GM21529 (cell line): ENCODE data around the gene CIITA.

Experiments used
- ATAC-seq: cut with Tn5 transposase; IDR thresholded peaks from one replicate; pipeline ENCODE4 v1.9.1; 2021; ENCODE audit not compliant: unreplicated experiment

Gene CIITA

DNA sequence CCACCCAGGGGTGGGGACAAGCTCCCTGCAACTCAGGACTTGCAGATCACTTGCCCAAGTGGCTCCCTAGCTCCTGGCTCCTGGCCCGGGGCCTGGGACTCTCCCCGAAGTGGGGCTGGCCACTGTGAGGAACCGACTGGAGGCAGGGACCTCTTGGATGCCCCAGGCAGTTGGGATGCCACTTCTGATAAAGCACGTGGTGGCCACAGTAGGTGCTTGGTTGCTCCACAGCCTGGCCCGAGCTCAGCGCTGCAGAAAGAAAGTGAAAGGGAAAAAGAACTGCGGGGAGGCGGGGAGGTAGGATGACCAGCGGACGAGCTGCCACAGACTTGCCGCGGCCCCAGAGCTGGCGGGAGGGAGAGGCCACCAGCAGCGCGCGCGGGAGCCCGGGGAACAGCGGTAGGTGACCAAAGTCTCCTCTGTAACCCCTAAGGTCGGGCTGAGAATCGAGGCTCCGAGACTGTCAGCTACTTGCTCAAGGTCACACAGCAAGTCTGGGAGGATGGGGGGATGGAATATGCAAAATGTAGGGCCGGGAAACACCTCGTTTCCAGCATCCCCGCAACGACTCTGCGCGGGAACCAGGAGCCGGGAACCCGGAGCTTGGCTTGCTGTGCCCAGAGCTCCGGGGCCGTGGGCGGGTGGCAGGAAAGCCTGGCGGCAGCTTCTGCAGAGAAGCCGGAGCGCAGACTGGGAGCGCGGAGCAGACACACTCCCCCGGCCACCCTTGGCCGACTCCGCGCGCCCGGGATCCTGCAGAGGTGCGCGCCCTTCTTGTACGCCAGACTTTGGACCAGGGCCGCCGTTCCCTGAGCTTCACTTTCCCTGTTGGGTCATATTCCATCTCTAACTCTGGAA is 1.9 kb downstream of the CIITA start:
- ATAC-seq = peak; percentile 18

DNA sequence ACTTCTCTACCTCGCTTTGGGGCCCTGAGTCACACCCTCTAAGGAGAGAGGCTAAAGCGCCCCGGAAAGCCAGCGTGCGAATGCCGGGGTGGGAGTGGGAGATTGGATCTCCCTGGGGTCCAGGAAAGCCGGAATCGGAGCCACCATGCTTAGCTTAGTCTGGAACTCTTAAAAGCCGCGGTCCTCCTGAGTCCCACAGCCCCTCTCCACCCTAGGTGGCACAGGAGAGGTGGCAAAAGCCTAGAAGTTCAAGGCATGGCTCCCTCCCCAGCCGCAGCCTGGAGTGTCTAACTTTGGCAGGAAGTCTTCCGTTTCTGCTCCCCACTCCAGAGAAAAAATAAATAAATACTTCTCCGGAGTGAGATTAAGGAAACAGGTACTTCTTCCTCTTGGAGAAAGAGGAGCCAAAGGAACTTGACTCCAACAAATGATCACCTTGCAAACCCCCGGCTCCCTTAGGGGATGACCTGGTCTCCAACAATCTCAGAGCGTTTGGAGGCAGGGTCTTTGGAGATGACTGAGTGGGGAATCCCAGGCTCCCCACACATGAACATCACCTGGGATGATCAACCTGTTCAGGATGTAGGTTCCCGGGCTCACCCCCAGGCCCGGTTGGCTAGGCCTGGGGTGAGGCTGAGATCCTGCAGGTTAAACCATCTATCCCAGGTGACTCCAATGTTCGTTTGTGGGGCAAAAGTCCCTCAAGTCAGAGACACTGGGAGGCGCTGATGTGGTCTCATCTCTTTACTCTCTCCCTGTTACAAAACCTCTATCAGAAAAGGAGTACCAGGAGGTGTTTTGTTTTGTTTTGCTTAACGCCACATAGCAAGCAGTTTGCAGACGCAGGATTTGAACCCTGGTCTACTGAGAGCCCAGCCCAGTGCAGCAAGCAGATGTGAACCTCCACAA is 2.9 kb downstream of the CIITA start:
- no peak for ATAC-seq

DNA sequence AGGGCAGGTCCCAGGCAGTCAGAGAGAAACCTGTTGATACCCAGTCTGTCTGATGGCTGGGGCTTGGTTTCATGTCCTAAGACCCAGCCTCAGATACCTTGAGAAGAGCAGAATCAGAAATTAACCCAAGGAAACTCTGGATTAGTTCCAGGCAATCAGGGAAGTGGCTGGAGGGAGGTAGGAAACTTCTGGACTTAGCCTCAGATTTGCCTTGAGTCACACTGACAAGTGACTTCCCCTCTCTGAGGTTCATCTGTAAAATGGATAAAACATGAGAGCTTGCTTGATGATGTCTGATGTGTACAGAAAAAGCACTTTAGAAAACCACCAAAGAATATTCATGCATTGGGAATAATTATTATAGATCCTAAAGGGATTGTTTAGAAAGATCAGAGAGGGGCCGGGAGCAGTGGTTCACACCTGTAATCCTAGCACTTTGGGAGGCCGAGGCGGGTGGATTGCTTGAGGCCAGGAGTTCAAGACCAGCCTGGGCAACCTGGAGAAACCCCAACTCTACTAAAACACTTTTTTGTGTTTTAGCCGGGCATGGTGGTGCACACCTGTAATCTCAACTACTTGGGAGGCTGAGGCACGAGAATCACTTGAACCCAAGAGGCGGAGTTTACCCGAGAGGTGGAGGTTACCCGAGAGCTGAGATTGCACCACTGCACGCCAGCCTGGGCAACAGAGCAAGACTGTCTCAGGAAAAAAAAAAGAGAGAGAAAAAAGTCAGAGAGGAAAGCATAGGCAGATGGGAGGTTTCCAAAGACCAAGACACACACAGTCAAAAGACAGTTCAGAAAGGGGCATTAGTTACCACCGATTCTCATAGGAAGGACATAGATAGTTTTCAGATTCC is 3.8 kb downstream of the CIITA start:
- ATAC-seq = no peak

DNA sequence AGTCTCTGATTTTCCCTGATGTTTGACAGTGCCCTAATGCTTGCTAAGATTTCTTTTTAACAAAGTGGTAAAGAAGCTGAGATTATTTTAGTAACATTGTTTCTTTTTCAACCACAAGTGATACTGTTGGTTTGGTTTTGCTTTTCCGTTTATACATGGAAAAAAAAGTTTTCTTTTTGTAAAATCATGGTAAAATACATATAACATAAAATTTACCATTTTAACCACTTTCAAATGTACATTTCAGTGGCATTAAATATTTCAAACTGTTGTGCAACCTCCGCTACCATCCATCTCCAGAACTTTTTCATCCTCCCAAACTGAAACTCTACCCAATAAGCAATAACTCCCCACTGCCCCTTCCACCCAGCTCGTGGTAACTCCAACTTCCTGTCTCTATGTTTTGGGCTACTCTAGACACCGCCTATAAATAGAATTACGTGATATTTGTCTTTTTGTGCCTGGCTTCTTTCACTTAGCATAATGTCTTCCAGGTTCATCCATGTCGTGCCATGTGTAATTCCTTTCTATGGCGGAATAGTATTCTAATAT is 4.6 kb downstream of the CIITA start:
- ATAC-seq = no peak

- ATAC-seq = no peak
These were observed 6.0 kb downstream of the CIITA start for GRCh38 chr16:10883004-10883403.

- ATAC-seq = no peak
These were observed 8.2 kb downstream of the CIITA start for GRCh38 chr16:10885246-10885645.

DNA sequence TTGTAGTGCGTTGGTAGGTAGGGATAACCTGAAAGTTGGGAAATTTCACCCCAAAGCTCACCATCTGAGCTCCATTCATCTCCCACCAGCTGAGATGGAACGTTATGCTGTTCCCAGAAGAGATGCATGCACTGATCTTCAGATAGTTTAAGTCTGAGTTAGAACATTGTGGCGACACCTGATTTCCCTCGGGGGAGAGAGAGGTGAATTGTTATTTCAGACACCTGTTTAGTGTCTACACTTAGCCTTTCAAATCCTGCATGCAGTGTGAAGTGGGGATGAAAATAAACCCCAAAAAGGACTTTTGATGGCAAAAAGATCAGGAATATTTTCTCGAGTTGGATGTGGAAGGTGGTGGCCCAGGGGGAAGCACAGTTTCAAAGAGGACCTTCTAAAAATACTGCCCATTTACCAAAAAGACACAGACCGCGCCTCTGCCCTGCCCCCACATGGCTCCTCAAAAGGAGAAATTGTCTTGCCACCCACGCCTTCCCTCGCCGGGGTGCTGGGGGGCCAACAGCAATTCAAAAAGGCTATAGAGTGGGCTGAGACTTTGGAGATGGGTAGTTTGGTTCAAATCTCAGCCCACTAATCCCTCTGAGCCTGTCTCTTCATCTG is 11.4 kb downstream of the CIITA start:
- ATAC-seq = no peak

DNA sequence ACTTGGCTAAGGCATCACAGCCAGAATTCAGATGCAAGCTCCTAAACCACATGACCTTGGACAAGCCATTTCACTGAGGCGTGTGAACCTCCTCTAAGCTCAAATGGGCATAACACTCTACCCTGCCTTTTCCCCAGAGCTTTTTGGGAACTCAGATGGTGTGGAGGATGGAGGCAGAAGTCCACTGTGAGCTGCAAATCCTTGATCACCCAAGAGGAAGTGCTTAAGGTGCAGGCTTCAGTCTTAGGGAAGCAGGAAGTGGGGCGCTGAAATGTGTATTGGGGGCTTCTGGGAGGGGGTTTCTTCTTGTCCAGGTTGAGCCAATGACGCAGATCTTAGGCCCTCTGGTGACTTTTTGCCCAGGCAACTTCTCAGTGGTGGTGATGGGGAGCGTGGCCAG is 12.9 kb downstream of the CIITA start:
- ATAC-seq = no peak

GRCh38 chr16:10892782-10893318 is 15.8 kb downstream of the CIITA start:
- ATAC-seq = no peak

DNA sequence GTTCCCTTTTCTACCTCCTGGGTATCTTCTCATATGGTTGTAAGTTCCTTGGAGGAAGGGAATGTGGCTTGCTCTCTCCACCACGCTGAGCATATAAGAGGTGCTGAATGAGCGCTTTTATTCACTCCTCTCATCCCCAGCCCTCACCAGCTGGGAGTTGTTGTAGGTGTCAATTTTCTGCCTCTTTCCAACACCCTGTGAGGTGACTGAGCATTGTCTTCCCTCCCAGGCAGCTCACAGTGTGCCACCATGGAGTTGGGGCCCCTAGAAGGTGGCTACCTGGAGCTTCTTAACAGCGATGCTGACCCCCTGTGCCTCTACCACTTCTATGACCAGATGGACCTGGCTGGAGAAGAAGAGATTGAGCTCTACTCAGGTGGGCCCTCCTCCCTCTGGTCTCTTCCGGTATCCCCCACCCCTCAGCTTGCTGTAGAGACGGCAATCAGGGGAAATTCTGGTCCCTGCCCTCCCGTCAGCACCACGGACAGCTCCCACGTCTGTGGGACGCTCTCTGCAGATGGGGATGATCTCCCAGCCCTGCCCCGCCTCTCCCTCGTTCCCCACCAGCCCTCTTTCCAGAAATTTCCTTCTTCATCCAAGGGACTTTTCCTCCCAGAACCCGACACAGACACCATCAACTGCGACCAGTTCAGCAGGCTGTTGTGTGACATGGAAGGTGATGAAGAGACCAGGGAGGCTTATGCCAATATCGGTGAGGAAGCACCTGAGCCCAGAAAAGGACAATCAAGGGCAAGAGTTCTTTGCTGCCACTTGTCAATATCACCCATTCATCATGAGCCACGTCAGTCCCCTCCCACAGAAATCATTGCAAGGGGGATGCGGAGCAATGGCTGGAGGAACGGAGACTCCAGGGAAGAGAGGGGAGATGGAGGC is 18.3 kb downstream of the CIITA start:
- no peak for ATAC-seq

DNA sequence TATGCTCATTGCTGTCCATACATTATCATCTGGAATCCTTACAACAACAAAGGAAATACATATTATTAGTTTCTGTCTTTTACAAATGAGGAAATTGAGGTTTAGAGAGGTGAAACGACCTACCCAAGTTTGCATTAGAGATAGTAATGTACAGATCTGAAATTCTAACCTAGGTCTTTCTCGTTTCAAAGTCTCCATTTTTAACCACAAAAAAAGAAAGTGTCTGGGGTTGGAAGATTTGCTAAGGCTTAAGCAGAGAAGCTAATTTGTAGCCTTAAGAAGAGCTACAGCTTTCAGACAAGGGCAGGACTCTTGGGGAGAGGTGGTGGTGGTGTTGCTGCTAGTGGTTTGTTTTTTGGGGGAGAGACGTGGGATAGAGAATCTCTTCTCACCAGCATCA is 19.2 kb downstream of the CIITA start:
- ATAC-seq = no peak

DNA sequence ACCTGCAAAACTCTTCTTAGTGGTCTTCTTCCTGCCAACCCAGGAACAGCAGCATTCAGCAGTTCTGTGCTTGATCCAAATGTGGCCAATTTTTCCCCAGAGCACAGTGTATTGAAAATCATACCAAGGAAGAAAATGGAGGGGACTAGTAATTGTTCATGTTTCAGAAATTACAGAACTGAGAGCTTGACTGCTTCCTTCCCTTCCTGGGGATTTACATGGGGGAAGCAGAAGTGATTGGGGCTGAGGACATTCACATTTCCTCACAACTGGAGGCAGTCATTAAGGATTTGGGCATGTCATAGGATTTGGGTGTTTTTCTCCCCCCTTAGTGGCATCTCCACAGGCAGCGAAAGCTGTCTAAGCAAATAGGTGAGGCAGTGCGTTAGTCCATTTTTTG is 19.7 kb downstream of the CIITA start:
- ATAC-seq = no peak

DNA sequence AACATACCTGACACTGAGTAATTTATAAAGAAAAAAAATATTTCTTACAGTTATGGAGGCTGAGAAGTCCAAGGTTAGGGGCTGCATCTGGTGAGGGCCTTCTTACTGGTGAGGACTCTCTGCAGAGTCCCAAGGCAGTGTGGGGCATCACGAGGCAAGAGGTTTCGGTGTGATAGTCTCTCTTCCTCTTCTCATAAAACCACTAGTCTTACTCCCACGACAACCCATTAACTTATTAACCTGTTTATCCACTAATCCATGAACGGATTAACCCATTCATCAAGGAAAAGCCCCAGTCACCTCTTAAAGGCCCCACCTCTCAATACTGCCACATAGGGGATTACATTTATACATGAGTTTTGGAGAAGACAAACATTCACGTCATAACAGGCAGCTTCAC is 20.1 kb downstream of the CIITA start:
- ATAC-seq = peak; percentile 75

DNA sequence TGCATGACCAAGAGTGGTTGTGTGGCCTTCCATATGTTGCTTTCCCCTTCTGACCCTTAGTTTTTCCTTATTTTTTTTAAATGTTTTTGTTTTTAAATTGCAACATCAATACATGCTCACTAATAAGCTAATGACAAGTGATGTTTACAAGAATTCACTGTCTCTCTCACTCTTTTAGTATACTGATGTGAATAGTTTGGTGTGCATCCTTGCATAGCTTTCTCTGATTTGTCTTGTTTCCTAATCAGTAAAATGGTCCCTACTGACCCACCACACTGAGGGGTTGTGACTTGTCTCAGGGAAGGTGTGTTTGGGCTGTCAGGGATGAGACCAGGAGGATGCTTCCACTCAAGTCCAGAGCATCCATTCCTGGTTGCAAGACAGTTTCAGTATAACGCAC is 26.0 kb downstream of the CIITA start:
- no peak for ATAC-seq

DNA sequence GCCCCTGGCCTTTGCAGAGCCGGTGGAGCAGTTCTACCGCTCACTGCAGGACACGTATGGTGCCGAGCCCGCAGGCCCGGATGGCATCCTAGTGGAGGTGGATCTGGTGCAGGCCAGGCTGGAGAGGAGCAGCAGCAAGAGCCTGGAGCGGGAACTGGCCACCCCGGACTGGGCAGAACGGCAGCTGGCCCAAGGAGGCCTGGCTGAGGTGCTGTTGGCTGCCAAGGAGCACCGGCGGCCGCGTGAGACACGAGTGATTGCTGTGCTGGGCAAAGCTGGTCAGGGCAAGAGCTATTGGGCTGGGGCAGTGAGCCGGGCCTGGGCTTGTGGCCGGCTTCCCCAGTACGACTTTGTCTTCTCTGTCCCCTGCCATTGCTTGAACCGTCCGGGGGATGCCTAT is 29.5 kb downstream of the CIITA start:
- no peak for ATAC-seq

GRCh38 chr16:10906914-10907756 is 30.1 kb downstream of the CIITA start:
- ATAC-seq = no peak

DNA sequence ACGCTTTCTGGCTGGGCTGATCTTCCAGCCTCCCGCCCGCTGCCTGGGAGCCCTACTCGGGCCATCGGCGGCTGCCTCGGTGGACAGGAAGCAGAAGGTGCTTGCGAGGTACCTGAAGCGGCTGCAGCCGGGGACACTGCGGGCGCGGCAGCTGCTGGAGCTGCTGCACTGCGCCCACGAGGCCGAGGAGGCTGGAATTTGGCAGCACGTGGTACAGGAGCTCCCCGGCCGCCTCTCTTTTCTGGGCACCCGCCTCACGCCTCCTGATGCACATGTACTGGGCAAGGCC is 30.7 kb downstream of the CIITA start:
- ATAC-seq = no peak

- no peak for ATAC-seq
These were observed 34.3 kb downstream of the CIITA start for GRCh38 chr16:10911267-10911666.
